ENCODE data around the gene SMIM30. TPM values are rescaled to one million over a fixed set of nuclear protein-coding genes. Genes with fewer than 3 reads are reported as not detected.

The SMIM30 gene
- total RNA-seq, 4 donors from 2014 or later, result 4.6 to 36.0 (median 30.1) TPM

- WGBS, 2 donors (ENCODE audit: low coverage in 1 of 2), result 71% methylated on average over 1 of the region's 1 CpG; no CpG with 5 or more reads in 1 of the 2 donors
- H3K27me3 ChIP-seq, result no peaks in the 10 kb centered on the region
- H3K27ac ChIP-seq, result no peak overlapping the region
- H3K4me3 ChIP-seq, result no peak overlapping the region
- DNase-seq, result no peak
- intact Hi-C loops (cut with DNase I; ENCODE audit: low total_unique reads), result no loop called here
- TF ChIP-seq EP300 (IDR thresholded peaks at IDR 0.05; ENCODE audit: low read depth), result no peak
- TF ChIP-seq CTCF (IDR thresholded peaks at IDR 0.05), result no peak
- no peak for TF ChIP-seq POLR2A (IDR thresholded peaks at IDR 0.05)
- TF ChIP-seq POLR2AphosphoS5 (IDR thresholded peaks at IDR 0.05), result no peak
- in situ Hi-C loops (cut with MboI; ENCODE audit: low pct_ligation_motif_present in 1 of 4, low pct_unique_long_range_greater_than_20kb in 1 of 4, low sequenced_read_pairs in 3 of 4), result no loop called here
- no peaks in the 10 kb centered on the region for H3K4me1 ChIP-seq
- H3K9me3 ChIP-seq, result no peaks in the 10 kb centered on the region
- H3K36me3 ChIP-seq, result no peaks in the 10 kb centered on the region
These were observed 15.7 kb upstream of the SMIM30 start for GRCh38 chr7:113134025-113134424.

GRCh38 chr7:113131367-113131766 is 13.0 kb upstream of the SMIM30 start:
- 50 to 64% methylated on average over 1 to 2 of the region's 2 CpGs for WGBS, 2 donors (ENCODE audit: low coverage in 1 of 2)
- no peak for DNase-seq
- Histone ChIP-seq H3K27ac (no peak overlapping the region), H3K4me3 (no peak overlapping the region), H3K27me3 (no peaks in the 10 kb centered on the region), H3K36me3 (no peaks in the 10 kb centered on the region), H3K4me1 (no peaks in the 10 kb centered on the region), H3K9me3 (no peaks in the 10 kb centered on the region)
- TF ChIP-seq POLR2AphosphoS5 (IDR thresholded peaks at IDR 0.05) (no peak), CTCF (IDR thresholded peaks at IDR 0.05) (no peak)
- intact Hi-C loops (cut with DNase I; ENCODE audit: low total_unique reads), result no loop called here
- in situ Hi-C loops (cut with MboI; ENCODE audit: low pct_ligation_motif_present in 1 of 4, low pct_unique_long_range_greater_than_20kb in 1 of 4, low sequenced_read_pairs in 3 of 4), result no loop called here

- in situ Hi-C loops (cut with MboI; ENCODE audit: low pct_ligation_motif_present in 1 of 4, low pct_unique_long_range_greater_than_20kb in 1 of 4, low sequenced_read_pairs in 3 of 4), result no loop called here
- WGBS, 2 donors (ENCODE audit: low coverage in 1 of 2), result 60 to 93% methylated on average over 1 of the region's 1 CpG
- TF ChIP-seq POLR2AphosphoS5 (IDR thresholded peaks at IDR 0.05), result no peak
- TF ChIP-seq CTCF (IDR thresholded peaks at IDR 0.05), result no peak
- TF ChIP-seq POLR2A (IDR thresholded peaks at IDR 0.05), result no peak
- no peak for TF ChIP-seq EP300 (IDR thresholded peaks at IDR 0.05; ENCODE audit: low read depth)
- Histone ChIP-seq H3K36me3 (no peaks in the 10 kb centered on the region), H3K4me3 (no peak overlapping the region), H3K27me3 (no peaks in the 10 kb centered on the region), H3K4me1 (no peaks in the 10 kb centered on the region), H3K27ac (no peak overlapping the region), H3K9me3 (no peaks in the 10 kb centered on the region)
- no peak for DNase-seq
- intact Hi-C loops (cut with DNase I; ENCODE audit: low total_unique reads), result no loop called here
These were observed 9.7 kb upstream of the SMIM30 start for GRCh38 chr7:113128031-113128430.

GRCh38 chr7:113125728-113126127 is 7.4 kb upstream of the SMIM30 start:
- TF ChIP-seq EP300 (IDR thresholded peaks at IDR 0.05; ENCODE audit: low read depth), result no peak
- no peak for TF ChIP-seq POLR2A (IDR thresholded peaks at IDR 0.05)
- TF ChIP-seq POLR2AphosphoS5 (IDR thresholded peaks at IDR 0.05), result no peak
- TF ChIP-seq CTCF (IDR thresholded peaks at IDR 0.05), result no peak
- Histone ChIP-seq H3K4me1 (no peaks in the 10 kb centered on the region), H3K36me3 (no peaks in the 10 kb centered on the region), H3K9me3 (no peaks in the 10 kb centered on the region), H3K4me3 (no peak overlapping the region), H3K27ac (no peak overlapping the region), H3K27me3 (no peaks in the 10 kb centered on the region)
- 89 to 100% methylated on average over 2 of the region's 2 CpGs for WGBS, 2 donors (ENCODE audit: low coverage in 1 of 2)
- in situ Hi-C loops (cut with MboI; ENCODE audit: low pct_ligation_motif_present in 1 of 4, low pct_unique_long_range_greater_than_20kb in 1 of 4, low sequenced_read_pairs in 3 of 4) (no loop called here), intact Hi-C loops (cut with DNase I; ENCODE audit: low total_unique reads) (no loop called here)
- no peak for DNase-seq
